OCI-LY3 (cell line): Measurements from ENCODE around the gene KCMF1.

Experiments used
- EZH2phosphoT487 ChIP-seq: fragments of 200-600 bp; shearing (Covaris generic); IDR thresholded peaks from 2 replicates; pipeline ENCODE4 v1.6.1; 2018; ENCODE audit warnings: antibody characterized with exemption, mixed run types, low read depth
- TF ChIP-seq, protein P1 (sequence below): fragments of 200-600, 300-600 bp; sonication (generic); IDR thresholded peaks from 2 replicates; pipeline ENCODE4 v1.5.1; 2014; ENCODE audit warnings: antibody characterized with exemption, low read length, low read depth

DNA sequence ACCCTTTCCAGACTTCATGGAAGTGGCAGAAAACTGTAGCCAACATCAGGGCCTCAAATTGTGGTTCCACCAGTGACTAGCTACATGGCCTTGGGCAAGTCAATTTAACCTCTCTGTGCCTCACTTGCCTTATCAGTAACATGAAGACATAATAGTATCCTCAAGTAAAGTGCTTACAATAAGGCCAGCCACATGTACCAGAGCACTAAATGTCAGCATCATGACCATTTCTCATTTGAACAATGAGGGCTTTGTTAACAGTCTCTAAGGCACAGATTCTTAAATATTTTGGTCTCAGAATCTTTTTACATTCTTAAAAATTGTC, 5.8 kb upstream of the KCMF1 start:
- TF ChIP-seq, protein P1, sequence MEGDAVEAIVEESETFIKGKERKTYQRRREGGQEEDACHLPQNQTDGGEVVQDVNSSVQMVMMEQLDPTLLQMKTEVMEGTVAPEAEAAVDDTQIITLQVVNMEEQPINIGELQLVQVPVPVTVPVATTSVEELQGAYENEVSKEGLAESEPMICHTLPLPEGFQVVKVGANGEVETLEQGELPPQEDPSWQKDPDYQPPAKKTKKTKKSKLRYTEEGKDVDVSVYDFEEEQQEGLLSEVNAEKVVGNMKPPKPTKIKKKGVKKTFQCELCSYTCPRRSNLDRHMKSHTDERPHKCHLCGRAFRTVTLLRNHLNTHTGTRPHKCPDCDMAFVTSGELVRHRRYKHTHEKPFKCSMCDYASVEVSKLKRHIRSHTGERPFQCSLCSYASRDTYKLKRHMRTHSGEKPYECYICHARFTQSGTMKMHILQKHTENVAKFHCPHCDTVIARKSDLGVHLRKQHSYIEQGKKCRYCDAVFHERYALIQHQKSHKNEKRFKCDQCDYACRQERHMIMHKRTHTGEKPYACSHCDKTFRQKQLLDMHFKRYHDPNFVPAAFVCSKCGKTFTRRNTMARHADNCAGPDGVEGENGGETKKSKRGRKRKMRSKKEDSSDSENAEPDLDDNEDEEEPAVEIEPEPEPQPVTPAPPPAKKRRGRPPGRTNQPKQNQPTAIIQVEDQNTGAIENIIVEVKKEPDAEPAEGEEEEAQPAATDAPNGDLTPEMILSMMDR: no peak
- no peak for TF ChIP-seq EZH2phosphoT487
